Measurements from ENCODE around the gene C1QTNF6.

- TF ChIP-seq EZH2 (IDR thresholded peaks at IDR 0.05; ENCODE audit: borderline replicate concordance) (no peak), CTCF (IDR thresholded peaks at IDR 0.05; ENCODE audit: poor library complexity) (no peak), EZH2phosphoT487 (IDR thresholded peaks at IDR 0.05; ENCODE audit: low read depth, severe bottlenecking, unreplicated experiment) (no peak)
Observed at GRCh38 chr22:37193629-37194191, 5.7 kb upstream of the C1QTNF6 start.

All from hepatocyte (in vitro differentiated cells).